ENCODE results near the gene ZYG11B.
"Not testable (repeated sequence)": the region's sequence is repeated elsewhere in the genome, so short reads cannot be mapped to it uniquely, and the experiment has no call there.

ZYG11B gene

GRCh38 chr1:52707927-52708655 lies 18.2 kb upstream of the ZYG11B start:
- DNase-seq = no peak

- DNase-seq = no peak
These were observed 17.2 kb upstream of the ZYG11B start for GRCh38 chr1:52709016-52709415.

GRCh38 chr1:52713590-52713989 lies 12.7 kb upstream of the ZYG11B start:
- DNase-seq = no peak

- not testable (repeated sequence) for DNase-seq
These were observed 11.0 kb upstream of the ZYG11B start for GRCh38 chr1:52715296-52715695.

GRCh38 chr1:52723260-52723659 lies 3.0 kb upstream of the ZYG11B start:
- DNase-seq = no peak

- DNase-seq = no peak
These were observed 369 bp upstream of the ZYG11B start for GRCh38 chr1:52725903-52726264.

- DNase-seq = no peak
These were observed 897 bp downstream of the ZYG11B start for GRCh38 chr1:52727114-52727586.

GRCh38 chr1:52727956-52728656 lies 1.9 kb downstream of the ZYG11B start:
- DNase-seq = no peak

GRCh38 chr1:52733368-52733767 lies 7.1 kb downstream of the ZYG11B start:
- DNase-seq = no peak

GRCh38 chr1:52735371-52735770 lies 9.1 kb downstream of the ZYG11B start:
- DNase-seq = not testable (repeated sequence)

- no peak for DNase-seq
These were observed 11.9 kb downstream of the ZYG11B start for GRCh38 chr1:52738148-52738547.

- no peak for DNase-seq
These were observed 12.6 kb downstream of the ZYG11B start for GRCh38 chr1:52738893-52739292.

GRCh38 chr1:52739699-52740467 lies 13.6 kb downstream of the ZYG11B start:
- DNase-seq = no peak

- no peak for DNase-seq
These were observed 15.0 kb downstream of the ZYG11B start for GRCh38 chr1:52741259-52741658.

GRCh38 chr1:52746189-52746588 lies 19.9 kb downstream of the ZYG11B start:
- no peak for DNase-seq

- DNase-seq = no peak
These were observed 21.2 kb downstream of the ZYG11B start for GRCh38 chr1:52747450-52747849.

- no peak for DNase-seq
These were observed 21.9 kb downstream of the ZYG11B start for GRCh38 chr1:52748119-52748518.

GRCh38 chr1:52749496-52749895 lies 23.2 kb downstream of the ZYG11B start:
- not testable (repeated sequence) for DNase-seq

- DNase-seq = not testable (repeated sequence)
These were observed 23.9 kb downstream of the ZYG11B start for GRCh38 chr1:52750139-52750538.

GRCh38 chr1:52751589-52752483 lies 25.6 kb downstream of the ZYG11B start:
- DNase-seq = no peak

GRCh38 chr1:52752484-52752826 lies 26.2 kb downstream of the ZYG11B start:
- no peak for DNase-seq

- no peak for DNase-seq
These were observed 26.9 kb downstream of the ZYG11B start for GRCh38 chr1:52753169-52753568.

GRCh38 chr1:52756020-52756419 lies 29.8 kb downstream of the ZYG11B start:
- no peak for DNase-seq

Data from stimulated activated CD4-positive, alpha-beta T cell treated with anti-CD3 and anti-CD28 coated beads, Interleukin-4, amount 100 ng/mL, for 24 hours (primary cell).